HG02938 (cell line): ENCODE results near the gene RABGAP1L.
"Not testable (repeated sequence)": the region's sequence is repeated elsewhere in the genome, so short reads cannot be mapped to it uniquely, and the experiment has no call there.

ENCODE experiments used
- ATAC-seq: cut with Tn5 transposase; IDR thresholded peaks from one replicate; pipeline ENCODE4 v1.9.1; 2021; ENCODE audit warnings: mild to moderate bottlenecking, moderate library complexity; ENCODE audit not compliant: unreplicated experiment

Gene RABGAP1L

DNA sequence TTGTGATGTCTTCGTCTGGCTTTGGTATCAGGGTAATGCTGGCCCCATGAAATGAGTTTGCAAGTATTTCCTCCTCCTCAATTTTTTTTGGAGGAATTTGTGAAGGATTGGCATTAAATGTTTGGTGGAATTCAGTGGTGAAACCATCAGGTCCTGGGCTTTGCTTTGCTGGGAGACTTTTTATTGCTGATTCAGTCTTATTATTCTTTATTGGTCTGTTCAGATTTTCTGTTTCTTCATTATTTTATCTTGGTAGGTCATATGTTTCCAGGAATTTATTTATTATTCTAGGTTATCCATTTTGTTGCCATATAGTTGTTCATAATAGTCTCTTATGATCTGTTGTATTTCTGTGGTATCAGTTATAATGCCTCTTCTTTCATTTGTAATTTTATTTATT is 126.7 kb downstream of the RABGAP1L start:
- ATAC-seq: no peak

DNA sequence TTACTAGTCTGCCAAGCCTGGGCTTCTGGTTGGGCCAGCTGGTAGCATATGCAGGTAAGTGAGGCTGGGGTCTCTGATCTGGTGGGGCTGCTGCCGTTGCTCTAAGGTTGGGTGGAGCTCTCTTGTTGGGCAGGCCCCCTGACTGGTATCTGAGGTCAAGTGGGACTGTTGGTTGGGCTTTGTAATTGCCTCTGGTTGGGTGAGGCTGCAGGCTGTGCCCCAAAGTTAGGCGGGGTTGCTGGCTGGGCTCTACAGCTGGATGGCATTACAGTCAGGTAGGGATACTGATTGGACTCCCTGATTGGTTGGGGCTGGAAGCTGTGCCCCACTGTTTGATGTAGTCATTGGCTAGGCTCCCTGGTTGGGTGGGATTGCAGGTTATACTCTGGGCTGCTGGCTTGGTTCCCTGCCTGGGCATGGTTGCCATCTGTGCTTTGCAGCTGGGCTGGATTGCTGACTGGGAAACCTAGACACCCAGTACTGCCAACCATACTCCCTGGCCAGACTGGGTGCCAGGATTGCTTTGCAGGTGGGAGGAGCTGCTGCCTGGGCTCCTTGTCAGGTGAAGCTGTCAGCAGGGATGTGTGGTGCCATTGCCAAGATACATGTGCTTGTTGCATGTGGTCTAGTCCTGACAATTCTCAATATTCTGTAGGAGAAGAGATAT is 130.5 kb downstream of the RABGAP1L start:
- ATAC-seq: no peak

DNA sequence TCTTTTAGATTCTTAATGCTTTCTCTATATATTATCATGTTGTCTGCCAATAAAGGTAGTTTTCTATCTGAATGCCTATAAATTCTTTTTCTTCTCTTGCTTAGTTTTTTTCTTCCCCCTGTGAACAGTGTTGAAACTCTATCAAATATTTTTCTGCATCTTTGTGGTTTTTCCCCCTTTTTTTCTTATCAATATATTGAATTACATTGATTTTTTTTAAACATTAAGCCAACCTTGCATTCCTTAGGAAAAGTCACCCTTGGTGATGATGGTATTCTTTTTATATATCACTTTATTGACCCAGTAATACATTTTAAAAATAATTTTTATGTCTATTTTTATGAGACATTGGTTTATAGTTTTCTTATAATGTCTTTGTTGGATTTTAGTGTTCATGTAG is 131.7 kb downstream of the RABGAP1L start:
- no peak for ATAC-seq

DNA sequence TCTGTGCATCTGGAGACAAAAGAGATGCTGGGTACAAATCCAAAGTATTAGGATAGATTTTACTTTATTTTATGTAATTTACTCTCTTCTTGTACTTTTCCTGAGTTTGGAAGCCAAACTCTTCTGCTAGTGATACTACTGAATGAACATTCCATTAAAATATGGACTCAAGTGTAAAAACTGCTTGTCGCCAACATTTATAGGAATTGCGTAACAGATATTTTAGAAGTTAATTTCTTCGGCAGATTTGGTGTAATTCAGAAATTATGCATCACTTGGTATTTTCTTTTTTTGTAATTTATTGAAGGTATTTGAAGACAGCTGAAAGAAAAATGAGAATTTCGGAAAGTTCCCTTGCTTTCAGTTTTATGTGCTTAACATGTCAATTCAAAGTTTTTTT is 137.0 kb downstream of the RABGAP1L start:
- ATAC-seq: no peak

DNA sequence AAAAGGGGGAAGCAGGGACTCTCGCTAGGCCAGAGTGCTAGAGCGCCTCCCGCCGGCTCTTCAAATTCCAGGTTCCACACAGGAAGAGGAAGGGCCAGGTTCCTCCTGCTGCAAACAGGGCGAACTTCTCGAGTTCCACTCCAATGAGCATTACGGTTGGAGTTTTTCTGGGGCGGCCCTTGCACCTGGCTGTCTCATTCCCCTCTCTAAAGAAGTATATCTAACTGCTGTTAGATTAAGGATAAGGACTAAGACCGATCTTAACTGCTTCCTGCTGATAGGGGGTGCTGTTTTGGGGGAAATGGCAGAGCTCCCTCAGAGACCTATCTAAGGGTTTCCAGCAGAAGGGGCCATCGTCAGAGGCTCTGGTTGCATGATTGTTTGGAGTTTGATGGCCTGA is 138.0 kb downstream of the RABGAP1L start:
- ATAC-seq: no peak

DNA sequence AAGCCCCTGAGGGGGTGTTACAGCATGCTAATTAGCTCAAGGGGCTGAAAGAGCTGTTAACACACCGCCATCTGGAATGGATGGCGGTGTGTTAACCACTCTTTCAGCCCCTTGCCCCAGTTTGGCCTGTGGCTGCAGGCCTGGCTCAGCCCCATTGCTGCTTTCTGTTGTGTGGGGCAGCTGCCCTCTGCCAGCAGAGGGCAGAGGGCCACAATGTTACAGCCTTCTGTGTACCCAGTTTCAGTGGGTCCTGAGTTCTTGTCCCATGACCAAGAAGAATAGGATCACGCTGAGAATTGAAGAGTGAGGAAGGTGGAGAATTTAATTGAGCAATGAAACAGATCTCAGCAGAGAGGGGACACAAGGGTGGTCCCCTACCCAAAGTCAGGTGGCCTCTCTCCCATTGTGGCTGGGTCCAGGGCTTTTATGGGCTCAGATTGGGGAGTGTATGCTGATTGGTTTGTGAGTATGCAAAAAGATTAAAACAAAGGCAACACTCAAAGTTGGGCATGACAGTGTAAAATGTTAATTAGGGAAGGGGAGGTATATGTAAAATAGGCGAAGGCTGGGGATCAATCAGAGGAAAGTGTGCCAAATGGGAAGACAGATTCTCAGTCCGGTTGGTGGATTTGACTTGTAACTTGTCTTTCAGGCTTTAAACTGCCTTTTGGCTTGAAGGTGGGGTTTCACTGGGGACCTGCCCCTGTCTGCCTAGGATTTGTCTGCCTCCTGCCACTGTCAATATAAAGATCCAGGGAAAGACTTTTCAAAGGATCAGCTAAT is 142.2 kb downstream of the RABGAP1L start:
- no peak for ATAC-seq

DNA sequence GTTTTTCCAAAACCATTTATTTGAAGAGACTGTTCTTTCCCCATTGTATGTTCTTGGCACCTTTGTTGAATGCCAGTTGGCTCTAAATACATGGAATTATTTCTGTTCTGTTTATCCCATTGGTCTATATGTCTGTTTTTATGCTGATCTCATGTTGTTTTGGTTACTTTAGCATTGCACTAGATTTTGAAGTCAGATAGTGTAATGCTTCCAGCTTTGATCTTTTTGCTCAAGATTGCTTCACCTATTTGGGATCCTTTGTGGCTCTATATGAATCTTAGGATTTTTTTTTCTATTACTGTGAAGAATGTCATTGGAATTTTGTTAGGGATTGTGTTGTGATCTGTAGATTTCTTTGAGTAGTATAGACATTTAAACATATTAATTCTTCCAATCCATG is 149.3 kb downstream of the RABGAP1L start:
- no peak for ATAC-seq

DNA sequence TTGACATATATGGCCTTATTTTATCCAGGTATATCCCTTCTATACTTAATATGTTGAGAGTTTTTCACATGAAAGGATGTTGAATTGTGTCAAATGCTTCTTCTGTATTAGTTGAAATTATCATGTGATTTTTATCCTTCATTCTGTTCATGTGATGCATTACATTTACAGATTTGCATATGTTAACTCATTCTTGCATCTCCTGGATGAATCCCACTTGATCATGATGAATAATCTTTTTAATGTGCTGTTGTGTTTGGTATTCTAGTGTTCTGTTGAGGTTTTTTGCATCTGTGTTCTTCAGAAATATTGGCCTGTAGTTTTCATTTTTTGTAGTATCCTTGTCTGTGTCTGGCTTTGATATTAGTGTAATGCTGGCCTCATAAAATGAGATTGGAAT is 150.2 kb downstream of the RABGAP1L start:
- no peak for ATAC-seq

DNA sequence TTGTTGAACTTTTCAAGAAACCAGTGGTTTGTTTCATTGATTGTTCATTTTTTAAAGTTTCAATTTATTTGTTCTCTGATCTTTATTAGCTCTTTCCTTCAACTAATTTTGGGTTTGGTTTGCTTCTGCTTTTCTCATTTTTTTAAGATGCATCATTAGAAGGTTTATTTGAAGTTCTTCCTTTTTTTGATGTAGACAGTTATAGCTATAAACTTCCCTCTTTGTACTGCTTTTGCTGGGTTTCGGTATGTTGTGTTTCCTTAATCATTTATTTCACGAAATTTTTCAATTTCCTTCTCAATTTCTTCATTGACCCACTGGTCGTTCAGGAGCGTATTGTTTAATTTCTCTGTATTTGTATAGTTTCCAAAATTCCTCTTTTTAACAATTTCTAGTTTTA is 155.1 kb downstream of the RABGAP1L start:
- ATAC-seq: no peak

DNA sequence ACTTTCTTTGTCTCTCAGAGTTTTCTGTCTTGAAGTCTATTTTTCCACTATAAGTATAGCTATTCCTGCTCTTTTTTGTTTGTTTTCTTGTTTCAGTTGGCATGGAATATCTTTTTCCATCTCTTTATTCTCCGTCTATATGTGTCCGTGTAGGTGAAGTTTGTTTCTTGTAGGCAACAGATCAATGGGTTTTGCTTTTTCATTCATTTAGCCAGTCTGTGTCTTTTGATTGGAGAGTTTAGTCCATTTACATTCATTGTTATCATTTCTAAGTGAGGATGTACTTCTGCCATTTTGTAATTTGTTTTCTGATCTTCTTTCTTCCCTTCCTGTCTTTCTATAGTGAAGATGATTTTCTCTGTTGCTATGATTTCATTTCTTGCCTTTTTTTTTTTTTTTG is 155.9 kb downstream of the RABGAP1L start:
- ATAC-seq: no peak

DNA sequence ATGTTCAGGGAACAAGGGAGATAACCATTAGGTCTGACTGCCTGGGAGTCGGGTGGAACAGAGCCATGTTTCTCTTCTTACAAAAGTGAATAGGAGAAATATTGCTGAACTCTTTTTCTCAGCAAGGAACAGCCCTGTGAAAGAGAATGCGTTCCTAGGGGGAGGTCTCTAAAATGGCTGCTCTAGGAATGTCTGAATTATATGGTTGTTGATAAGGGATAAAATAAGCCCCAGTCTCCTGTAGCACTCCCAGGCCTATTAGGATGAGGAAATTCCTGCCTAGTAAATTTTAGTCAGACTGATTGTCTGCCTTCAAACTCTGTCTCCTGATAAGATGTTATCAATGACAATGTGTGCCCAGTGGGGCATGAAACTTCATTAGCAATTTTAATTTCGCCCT is 161.6 kb downstream of the RABGAP1L start:
- not testable (repeated sequence) for ATAC-seq

DNA sequence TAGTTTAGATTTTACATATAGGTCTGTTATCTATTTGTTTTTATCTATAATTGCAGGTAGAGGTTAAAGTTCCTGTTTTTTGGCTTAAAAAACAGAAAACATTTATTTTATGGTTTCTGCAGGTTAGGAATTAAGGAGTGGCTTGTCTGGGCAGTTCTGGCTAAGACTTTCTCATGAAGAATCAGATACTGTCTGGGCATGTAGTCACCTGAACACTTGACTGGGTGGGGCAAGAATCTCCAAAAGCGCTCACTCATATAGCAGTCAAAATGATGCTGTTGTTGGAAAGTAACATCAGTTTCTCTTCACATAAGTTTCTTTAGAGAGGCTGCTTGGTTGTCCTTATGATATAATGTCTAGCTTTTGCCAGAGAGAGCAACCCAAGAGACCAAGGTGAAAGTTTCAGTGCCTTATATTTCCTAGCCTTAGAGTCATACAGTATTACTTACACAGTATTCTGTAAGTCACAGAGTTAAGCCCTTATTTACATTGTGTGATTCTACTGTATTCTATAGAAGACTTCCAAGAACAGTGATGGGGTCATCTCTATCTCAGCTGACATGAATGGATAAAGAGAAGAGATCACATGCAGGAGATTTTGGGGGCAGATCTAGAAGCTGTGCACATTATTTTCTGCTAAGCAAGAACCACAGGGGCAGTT is 163.0 kb downstream of the RABGAP1L start:
- no peak for ATAC-seq

DNA sequence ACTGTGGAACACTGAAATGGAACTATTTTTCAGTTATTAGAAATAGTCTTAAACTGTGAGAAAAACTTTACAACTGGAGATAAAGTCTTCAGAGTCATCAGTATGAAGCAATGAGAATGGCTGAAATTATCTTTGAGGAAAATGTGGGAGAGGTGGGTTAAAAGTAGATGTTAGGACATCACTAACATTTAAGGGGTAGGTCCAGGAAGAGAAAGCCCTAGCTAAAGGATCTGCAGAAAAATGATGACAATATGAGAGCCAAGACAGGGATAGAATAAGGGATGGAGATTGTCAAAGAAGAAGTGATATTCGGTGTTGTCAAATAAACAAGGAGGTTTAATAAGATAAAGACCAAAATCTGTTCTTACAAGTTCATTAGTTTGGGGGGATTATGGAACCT is 165.2 kb downstream of the RABGAP1L start:
- ATAC-seq: no peak

DNA sequence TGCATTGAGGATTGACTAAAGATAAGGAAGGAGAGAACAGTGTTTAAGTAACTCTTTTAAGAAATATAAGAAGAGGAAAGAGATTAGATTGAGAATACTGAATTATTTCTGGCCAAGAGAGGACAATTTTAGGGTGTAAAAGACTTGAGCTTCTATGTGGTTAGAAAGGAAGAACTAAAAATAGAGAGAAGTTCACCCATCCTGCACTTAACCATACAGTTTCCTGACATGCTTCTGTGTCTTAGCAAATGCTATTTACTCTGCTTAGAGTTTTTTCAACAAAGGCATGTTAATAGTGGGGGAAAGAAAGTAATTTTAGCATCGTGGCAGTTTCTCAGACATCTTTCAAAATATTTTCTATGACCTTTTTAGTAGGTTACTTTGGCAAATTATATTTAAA is 165.6 kb downstream of the RABGAP1L start:
- ATAC-seq: no peak

DNA sequence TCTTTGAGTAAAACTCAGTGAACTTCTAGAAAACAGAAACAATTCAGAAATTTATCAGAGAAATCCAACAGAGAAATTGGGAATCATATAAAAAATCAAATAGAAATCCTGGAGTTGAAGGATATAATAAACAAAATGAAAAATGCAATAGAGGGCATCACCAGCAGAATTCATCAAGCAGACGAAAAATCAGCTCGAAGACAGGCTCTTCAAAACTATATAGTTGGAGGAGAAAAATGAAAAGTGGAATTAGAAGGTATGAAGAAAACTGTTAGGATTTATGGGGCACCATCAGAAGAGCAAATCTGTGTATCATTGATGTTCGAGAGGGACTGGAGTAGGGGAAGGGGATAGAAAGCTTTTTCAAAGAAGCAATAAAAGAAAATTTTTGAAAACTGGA is 167.0 kb downstream of the RABGAP1L start:
- no peak for ATAC-seq

DNA sequence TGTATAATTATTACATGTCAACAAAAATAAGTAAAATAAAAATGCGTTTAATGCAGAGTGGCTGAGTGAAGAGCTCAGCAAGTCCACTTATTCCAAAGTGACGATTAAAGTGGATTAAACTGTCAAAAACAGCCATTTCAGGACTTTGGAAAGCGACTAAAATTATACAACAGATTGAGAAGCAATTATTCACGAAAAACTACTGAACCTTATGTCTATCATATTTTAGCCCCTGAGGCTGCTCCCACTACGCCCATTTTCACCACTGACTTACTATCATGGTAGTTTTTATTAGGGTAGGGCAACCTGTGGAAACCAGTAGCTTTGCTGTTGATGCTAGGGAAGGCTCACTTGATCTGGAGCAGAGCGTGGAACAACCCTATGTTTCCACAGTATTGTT is 174.1 kb downstream of the RABGAP1L start:
- ATAC-seq: no peak

DNA sequence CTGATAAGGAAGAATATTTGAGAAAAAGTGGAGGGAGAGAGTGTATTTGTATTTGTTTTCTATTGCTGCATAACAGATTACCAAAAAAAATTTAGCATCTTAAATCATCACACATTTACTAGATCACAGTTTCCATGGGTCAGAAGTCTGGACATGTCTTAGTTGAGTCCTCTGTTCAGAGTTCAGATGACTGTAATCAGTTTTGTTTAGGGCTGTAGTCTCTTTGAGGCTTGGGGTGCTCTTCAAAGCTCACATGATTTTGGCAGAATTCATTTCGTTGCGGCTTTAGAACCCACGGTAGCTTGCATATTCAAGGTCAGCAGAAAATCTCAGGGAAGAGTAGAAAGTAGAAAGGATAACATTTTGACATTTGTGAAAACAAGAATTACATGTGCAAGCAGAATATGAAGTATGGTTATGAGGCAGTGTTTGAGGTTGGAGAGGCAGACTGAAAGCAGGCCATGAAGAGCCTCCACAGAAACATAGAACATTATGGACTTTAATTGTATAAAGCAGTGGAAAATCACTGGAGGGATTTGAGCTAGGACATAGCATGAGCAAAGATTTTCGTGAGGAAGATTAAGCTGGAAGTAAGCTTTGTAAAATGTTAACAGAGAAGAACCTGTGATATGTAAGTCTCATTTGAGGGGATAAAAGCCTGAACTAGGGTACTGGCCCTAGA is 177.8 kb downstream of the RABGAP1L start:
- ATAC-seq: no peak

DNA sequence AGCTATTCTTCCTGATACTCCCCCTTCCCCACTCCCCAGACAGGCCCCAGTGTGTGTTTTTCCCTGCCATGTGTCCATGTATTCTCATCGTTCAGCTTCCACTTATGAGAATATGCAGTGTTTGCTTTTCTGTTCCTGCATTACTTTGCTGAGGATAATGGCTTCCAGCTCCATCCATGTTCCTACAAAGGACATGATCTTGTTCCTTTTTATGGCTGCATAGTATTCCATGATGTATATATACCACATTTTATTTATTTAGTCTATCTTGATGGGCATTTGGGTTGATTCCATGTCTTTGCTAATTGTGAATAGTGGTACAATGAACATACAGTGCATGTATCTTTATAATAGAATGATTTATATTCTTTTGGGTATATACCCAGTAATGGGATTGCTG is 181.1 kb downstream of the RABGAP1L start:
- ATAC-seq: not testable (repeated sequence)

DNA sequence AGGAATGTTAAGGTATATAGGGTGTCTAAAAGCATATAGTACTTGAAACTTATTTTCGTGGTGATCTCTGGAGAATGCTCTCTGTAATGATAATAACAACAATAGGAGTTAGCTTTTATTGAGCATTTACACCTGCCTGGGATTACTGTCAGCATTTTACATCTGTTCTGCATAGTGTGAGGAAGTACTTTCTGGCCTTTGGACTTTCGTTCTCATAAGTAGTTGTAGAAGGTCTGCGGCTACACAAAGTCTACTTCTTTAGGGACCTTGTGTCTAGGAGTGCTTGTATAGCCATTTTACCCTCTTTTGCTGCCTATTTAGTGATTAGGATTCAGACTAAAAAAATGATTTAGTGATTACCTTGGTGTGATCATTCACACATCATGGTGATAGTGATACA is 184.8 kb downstream of the RABGAP1L start:
- no peak for ATAC-seq

DNA sequence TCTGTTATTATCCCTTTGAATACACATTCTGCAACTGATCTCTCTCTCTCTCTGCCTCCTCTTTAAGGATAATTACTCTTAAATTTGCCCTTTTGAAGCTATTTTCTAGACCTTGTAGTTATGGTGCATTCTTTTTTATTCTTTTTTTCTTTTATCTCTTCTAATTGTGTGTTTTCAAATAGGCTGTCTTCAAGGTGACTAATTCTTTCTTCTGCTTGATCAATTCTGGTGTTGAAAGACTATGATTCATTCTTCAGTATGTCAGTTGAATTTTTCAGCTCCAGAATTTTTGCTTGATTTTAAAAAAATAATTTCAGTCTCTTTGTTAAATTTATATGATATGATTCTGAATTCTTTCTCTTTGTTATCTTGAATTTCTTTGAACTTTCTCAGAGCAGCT is 192.8 kb downstream of the RABGAP1L start:
- no peak for ATAC-seq

DNA sequence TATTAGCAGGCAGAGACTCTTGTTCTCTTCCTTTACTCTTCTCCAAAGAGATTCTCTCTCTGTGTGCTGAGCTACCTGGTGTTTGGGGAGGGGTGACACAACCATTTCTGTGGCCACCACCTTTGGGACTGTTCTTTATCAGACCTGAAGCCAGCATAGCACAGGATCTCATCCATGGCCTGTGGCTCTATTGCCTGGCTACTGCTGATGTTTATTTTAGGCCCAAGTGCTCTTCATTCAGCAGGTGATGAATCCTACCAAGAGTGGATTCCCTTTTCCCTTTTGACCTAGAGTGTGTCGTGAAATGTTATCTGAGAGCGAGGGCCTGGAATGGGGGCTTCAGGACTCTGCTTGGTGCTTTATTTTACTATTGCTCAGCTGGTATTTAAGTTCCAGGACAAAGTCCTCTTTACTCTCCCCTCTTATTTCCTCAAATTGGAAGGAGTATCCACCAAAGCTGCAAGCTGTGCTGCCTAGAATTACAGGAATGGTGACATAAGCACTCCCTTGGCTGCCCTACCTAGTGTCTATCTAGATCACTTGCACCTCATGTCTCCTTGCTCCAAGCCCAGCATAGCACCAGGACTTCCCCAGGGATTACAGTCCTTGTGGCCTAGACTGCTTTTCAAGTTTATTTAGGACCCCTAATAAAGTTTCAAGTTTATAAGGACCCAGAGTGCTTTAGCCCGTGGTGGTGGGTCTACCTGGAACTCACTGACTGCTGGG is 193.7 kb downstream of the RABGAP1L start:
- no peak for ATAC-seq
